Osteoblast (primary cell): Measurements from ENCODE around the gene COL20A1. TPM values are rescaled to one million over a fixed set of nuclear protein-coding genes. Genes with fewer than 3 reads are reported as not detected.

ENCODE experiments used
- DNase-seq: peaks from one replicate; pipeline ENCODE4 v3.0.0; 2011; ENCODE audit warnings: low spot score, mixed read lengths; ENCODE audit not compliant: insufficient read length; ENCODE audit errors: missing footprints
- H2AFZ ChIP-seq: 2 replicates; pipeline ENCODE4 v1.6.0; 2011; ENCODE audit warnings: mild to moderate bottlenecking, low read length
- H3K27ac ChIP-seq: 2 replicates; pipeline ENCODE4 v1.5.1; 2011; ENCODE audit warnings: mild to moderate bottlenecking, low read depth, low read length, moderate library complexity
- H3K27me3 ChIP-seq: 2 replicates; pipeline ENCODE4 v1.6.0; 2012; ENCODE audit warnings: mild to moderate bottlenecking, control low read depth, inconsistent platforms, low read length, moderate library complexity; ENCODE audit not compliant: insufficient read depth
- H3K36me3 ChIP-seq: 2 replicates; pipeline ENCODE4 v1.5.1; 2011; ENCODE audit warnings: mild to moderate bottlenecking, low read length, control low read depth, moderate library complexity; ENCODE audit not compliant: insufficient read depth
- H3K4me1 ChIP-seq: 2 replicates; pipeline ENCODE4 v1.5.1; 2011; ENCODE audit warnings: mild to moderate bottlenecking, low read length, control low read depth, moderate library complexity; ENCODE audit not compliant: insufficient read depth
- H3K4me2 ChIP-seq: 2 replicates; pipeline ENCODE4 v1.6.0; 2011; ENCODE audit warnings: mild to moderate bottlenecking, low read length; ENCODE audit not compliant: insufficient read depth
- H3K4me3 ChIP-seq: fragments of 200-600 bp; sonication (generic); 3 replicates; pipeline ENCODE4 v1.5.1; 2012; ENCODE audit warnings: mild to moderate bottlenecking, low read length, inconsistent platforms; ENCODE audit not compliant: insufficient read depth
- H3K79me2 ChIP-seq: 2 replicates; pipeline ENCODE4 v1.6.0; 2012; ENCODE audit warnings: mild to moderate bottlenecking, low read length, control low read depth, inconsistent platforms; ENCODE audit not compliant: insufficient read depth
- H3K9me3 ChIP-seq: 2 replicates; pipeline ENCODE4 v1.5.1; 2011; ENCODE audit warnings: low read depth, low read length, control low read depth
- H4K20me1 ChIP-seq: 2 replicates; pipeline ENCODE4 v1.6.0; 2012; ENCODE audit warnings: mild to moderate bottlenecking, low read length, control low read depth; ENCODE audit not compliant: insufficient read depth
- CTCF ChIP-seq: IDR thresholded peaks from 2 replicates; pipeline ENCODE4 v1.5.1; 2011; ENCODE audit warnings: mild to moderate bottlenecking, low read depth, low read length, moderate library complexity; ENCODE audit errors: extremely low read depth
- total RNA-seq: library from RNA; depleted of rRNA; stranded (reverse); fragments of >200 nt; gene quantifications from 2 replicates; pipeline ENCODE4 v1.2.3, GENCODE V29; 2012

Gene COL20A1
- total RNA-seq, 1 donor: not detected

- Histone ChIP-seq H3K4me1 (no peaks in the 10 kb centered on the region), H3K36me3 (no peaks in the 10 kb centered on the region), H3K9me3 (no peaks in the 10 kb centered on the region), H2AFZ (no peak within 1 kb of the TSS), H3K4me2 (no peak within 1 kb of the TSS), H3K27ac (no peak within 1 kb of the TSS), H4K20me1 (no peaks in the 10 kb centered on the region), H3K79me2 (no peaks in the 10 kb centered on the region), H3K27me3 (peaks cover 4% of the 10 kb centered on the region), H3K4me3 (no peak within 1 kb of the TSS)
- no peak for TF ChIP-seq CTCF
- DNase-seq: no peak
Observed at GRCh38 chr20:63360850-63361518, 68.0 kb downstream of the COL20A1 start, which contains the start of gene CHRNA4. TSS of gene CHRNA4 (minus strand) at chr20:63361349. CDS start at chr20:63361165, 184 bp downstream.

DNA sequence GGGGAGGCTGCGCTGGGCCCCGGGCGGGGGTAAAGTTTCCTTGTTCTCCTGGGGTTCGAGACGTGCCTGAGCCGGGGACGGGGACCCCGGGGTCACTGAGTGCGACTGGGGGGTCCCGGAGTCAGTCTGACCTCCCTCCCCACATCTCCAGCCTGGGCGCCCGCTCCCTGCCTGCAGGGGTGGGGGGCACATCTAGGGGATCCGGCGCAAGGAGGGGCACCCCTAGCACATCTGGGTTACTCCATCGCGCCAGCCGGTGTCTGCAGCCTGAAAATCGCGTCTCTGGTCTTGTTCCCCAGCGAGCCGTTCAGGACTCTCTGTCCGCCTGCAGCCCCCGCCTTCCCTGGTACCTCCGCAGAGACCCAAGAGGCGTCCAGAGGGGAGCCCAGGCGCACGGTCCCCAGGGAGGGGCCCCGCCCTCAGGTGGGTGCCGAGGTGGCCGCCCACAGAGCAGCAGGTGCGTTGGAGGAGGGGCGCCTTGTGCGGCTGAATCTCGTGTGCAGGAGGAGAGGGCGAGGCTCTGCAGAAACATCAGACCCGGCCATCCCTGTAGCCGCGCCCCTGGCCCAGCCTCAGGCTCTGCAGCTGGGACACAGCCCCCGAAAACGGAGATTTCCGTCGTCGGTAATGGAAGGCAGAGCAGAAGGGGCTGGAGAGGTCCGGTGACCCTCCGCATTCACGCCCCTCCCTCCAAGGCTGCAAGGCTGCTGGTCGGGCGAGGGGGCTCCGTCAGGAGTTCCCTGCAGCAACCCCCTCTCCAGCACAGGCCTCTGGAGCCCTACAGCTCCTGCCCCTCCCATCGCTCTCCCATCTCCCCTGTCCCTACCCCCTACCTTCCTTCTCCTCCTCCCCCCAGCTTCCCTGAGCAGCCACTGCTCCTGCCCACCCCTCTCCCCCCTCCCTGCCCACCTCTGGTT, 68.8 kb downstream of the COL20A1 start:
- no peaks in the 10 kb centered on the region for H3K9me3 ChIP-seq
- H4K20me1 ChIP-seq: no peaks in the 10 kb centered on the region
- no peak for TF ChIP-seq CTCF
- H3K36me3 ChIP-seq: no peaks in the 10 kb centered on the region
- peaks cover 4% of the 10 kb centered on the region for H3K27me3 ChIP-seq
- no peaks in the 10 kb centered on the region for H3K4me1 ChIP-seq
- H3K27ac ChIP-seq: no peak overlapping the region
- no peak overlapping the region for H2AFZ ChIP-seq
- no peak overlapping the region for H3K4me3 ChIP-seq
- H3K4me2 ChIP-seq: no peak overlapping the region
- no peak for DNase-seq
- no peaks in the 10 kb centered on the region for H3K79me2 ChIP-seq

DNA sequence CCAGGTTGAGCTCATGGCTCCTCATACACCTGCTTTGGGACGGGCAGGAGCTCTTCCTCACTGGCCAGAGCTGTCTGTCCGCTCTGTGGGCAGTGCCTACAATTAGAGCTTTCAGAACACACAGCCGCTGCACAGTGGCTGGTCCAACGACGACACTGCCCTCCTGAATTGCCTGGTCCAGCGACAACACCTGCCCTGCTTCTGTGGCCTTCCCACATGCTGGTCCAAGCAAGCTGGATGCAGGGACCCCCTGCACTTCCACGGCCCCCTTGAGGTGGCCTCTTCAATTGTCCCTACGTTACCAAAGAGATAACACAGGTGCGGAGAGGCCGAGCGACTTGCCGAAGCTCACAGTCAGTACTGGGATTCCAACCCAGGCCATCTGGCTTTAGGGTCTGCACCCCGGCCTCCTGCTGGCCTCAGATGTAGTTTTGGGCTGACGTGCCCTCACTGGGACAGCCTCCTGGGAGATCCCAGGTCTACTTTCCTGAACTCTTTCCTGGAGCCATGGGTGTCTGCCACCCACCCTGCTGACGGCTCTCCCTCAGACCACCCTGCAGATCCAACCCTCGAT, 69.5 kb downstream of the COL20A1 start:
- Histone ChIP-seq H3K9me3 (no peaks in the 10 kb centered on the region), H3K27me3 (peaks cover 4% of the 10 kb centered on the region), H3K79me2 (no peaks in the 10 kb centered on the region), H4K20me1 (no peaks in the 10 kb centered on the region), H3K4me1 (no peaks in the 10 kb centered on the region), H3K4me2 (no peak overlapping the region), H2AFZ (no peak overlapping the region), H3K4me3 (no peak overlapping the region), H3K36me3 (no peaks in the 10 kb centered on the region), H3K27ac (no peak overlapping the region)
- DNase-seq: no peak
- no peak for TF ChIP-seq CTCF
